ENCODE data around the gene PLS3. TPM values are rescaled to one million over a fixed set of nuclear protein-coding genes. Genes with fewer than 3 reads are reported as not detected.
A peak's percentile ranks its signal among the peaks of the same experiment; 100 is the strongest.
"Not testable (repeated sequence)": the region's sequence is repeated elsewhere in the genome, so short reads cannot be mapped to it uniquely, and the experiment has no call there.

Gene PLS3
- total RNA-seq, 2 experiments from 2014 or later = 0.48 to 0.52 TPM

- CTCF ChIA-PET = no interaction called here
- H3K36me3 Mint-ChIP-seq = no peaks in the 10 kb centered on the region
- H3K9me3 Mint-ChIP-seq = no peaks in the 10 kb centered on the region
- H3K4me3 Mint-ChIP-seq = no peak overlapping the region
- H3K27ac Mint-ChIP-seq = no peak overlapping the region
- no peaks in the 10 kb centered on the region for H3K4me1 Mint-ChIP-seq (ENCODE audit: low read depth)
- H3K27me3 Mint-ChIP-seq = peaks cover 2% of the 10 kb centered on the region
- intact Hi-C loops (cut with micrococcal nuclease) = no loop called here
- POLR2A ChIA-PET = no interaction called here
- DNase-seq = no peak
These were observed 78.4 kb downstream of the PLS3 start for GRCh38 chrX:115639334-115639880.

GRCh38 chrX:115642311-115642710 lies 81.3 kb downstream of the PLS3 start:
- POLR2A ChIA-PET = no interaction called here
- H3K27ac Mint-ChIP-seq = no peak overlapping the region
- no peaks in the 10 kb centered on the region for H3K36me3 Mint-ChIP-seq
- CTCF ChIA-PET = interaction anchor here (0.7 to 2.4 kb wide), 6 partner anchors 8 to 818 kb away, joined by 3 to 27 read pairs (median 4); no protein-coding TSS in a partner anchor
- no peak for DNase-seq
- H3K4me3 Mint-ChIP-seq = no peak overlapping the region
- no peaks in the 10 kb centered on the region for H3K4me1 Mint-ChIP-seq (ENCODE audit: low read depth)
- peaks cover 2% of the 10 kb centered on the region for H3K27me3 Mint-ChIP-seq
- intact Hi-C loops (cut with micrococcal nuclease) = loop anchor here (10.0 kb wide), 1 partner anchor 418 kb away; no protein-coding TSS in a partner anchor
- H3K9me3 Mint-ChIP-seq = no peaks in the 10 kb centered on the region

GRCh38 chrX:115642895-115643530 lies 82.0 kb downstream of the PLS3 start:
- Mint-ChIP-seq H3K4me3 (no peak overlapping the region), H3K27me3 (peaks cover 2% of the 10 kb centered on the region), H3K4me1 (ENCODE audit: low read depth) (no peaks in the 10 kb centered on the region), H3K36me3 (no peaks in the 10 kb centered on the region), H3K27ac (no peak overlapping the region), H3K9me3 (no peaks in the 10 kb centered on the region)
- ChIA-PET CTCF (interaction anchor here (0.7 to 2.4 kb wide), 7 partner anchors 8 to 326 kb away, joined by 3 to 27 read pairs (median 4); no protein-coding TSS in a partner anchor), POLR2A (no interaction called here)
- DNase-seq = peak; percentile 14
- intact Hi-C loops (cut with micrococcal nuclease) = loop anchor here (1.0 to 10.0 kb wide), 2 partner anchors 313 to 418 kb away; no protein-coding TSS in a partner anchor

DNA sequence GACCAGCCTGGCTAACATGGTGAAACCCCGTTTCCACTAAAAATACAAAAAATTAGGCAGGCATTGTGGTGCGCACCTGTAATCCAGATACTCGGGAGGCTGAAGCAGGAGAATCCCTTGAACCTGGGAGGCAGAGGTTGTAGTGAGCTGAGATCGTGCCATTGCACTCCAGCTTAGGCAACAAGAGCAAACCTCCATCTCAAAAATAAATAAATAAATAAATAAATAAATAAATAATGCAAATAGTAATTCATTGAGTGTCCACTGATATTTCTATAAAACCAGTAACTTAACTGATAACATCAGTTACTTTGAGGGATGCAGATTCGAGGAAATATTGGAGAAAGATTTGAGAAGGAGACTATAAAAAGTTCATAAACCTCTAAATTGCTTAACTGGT lies 83.4 kb downstream of the PLS3 start:
- H3K4me3 Mint-ChIP-seq; POLR2A ChIA-PET; H3K36me3 Mint-ChIP-seq; H3K27me3 Mint-ChIP-seq; H3K27ac Mint-ChIP-seq; H3K9me3 Mint-ChIP-seq; DNase-seq; H3K4me1 Mint-ChIP-seq (ENCODE audit: low read depth); CTCF ChIA-PET: not testable (repeated sequence)
- intact Hi-C loops (cut with micrococcal nuclease) = loop anchor here (10.0 kb wide), 1 partner anchor 420 kb away; no protein-coding TSS in a partner anchor

GRCh38 chrX:115649461-115650063 lies 88.6 kb downstream of the PLS3 start:
- no peak for DNase-seq
- H3K9me3 Mint-ChIP-seq = no peaks in the 10 kb centered on the region
- ChIA-PET CTCF (interaction anchor here (2.2 kb wide), 1 partner anchor 41 kb away, joined by 10 read pairs; no protein-coding TSS in a partner anchor), POLR2A (no interaction called here)
- no peaks in the 10 kb centered on the region for H3K27me3 Mint-ChIP-seq
- intact Hi-C loops (cut with micrococcal nuclease) = loop anchor here (2.0 to 10.0 kb wide), 2 partner anchors 41 to 425 kb away; no protein-coding TSS in a partner anchor
- H3K36me3 Mint-ChIP-seq = no peaks in the 10 kb centered on the region
- H3K27ac Mint-ChIP-seq = no peak overlapping the region
- no peak overlapping the region for H3K4me3 Mint-ChIP-seq
- no peaks in the 10 kb centered on the region for H3K4me1 Mint-ChIP-seq (ENCODE audit: low read depth)

GRCh38 chrX:115650449-115650848 lies 89.5 kb downstream of the PLS3 start:
- no peak for DNase-seq
- H3K27me3 Mint-ChIP-seq = no peaks in the 10 kb centered on the region
- intact Hi-C loops (cut with micrococcal nuclease) = loop anchor here (2.0 kb wide), 1 partner anchor 40 kb away; no protein-coding TSS in a partner anchor
- H3K4me1 Mint-ChIP-seq (ENCODE audit: low read depth) = no peaks in the 10 kb centered on the region
- ChIA-PET CTCF (interaction anchor here (2.2 kb wide), 1 partner anchor 41 kb away, joined by 10 read pairs; no protein-coding TSS in a partner anchor), POLR2A (no interaction called here)
- no peak overlapping the region for H3K27ac Mint-ChIP-seq
- H3K4me3 Mint-ChIP-seq = no peak overlapping the region
- no peaks in the 10 kb centered on the region for H3K36me3 Mint-ChIP-seq
- H3K9me3 Mint-ChIP-seq = no peaks in the 10 kb centered on the region

GRCh38 chrX:115650916-115651315 lies 89.9 kb downstream of the PLS3 start:
- CTCF ChIA-PET = interaction anchor here (2.2 kb wide), 1 partner anchor 40 kb away, joined by 10 read pairs; no protein-coding TSS in a partner anchor
- DNase-seq = peak; percentile 26
- intact Hi-C loops (cut with micrococcal nuclease) = loop anchor here (2.0 kb wide), 1 partner anchor 40 kb away; no protein-coding TSS in a partner anchor
- H3K36me3 Mint-ChIP-seq = no peaks in the 10 kb centered on the region
- no peak overlapping the region for H3K4me3 Mint-ChIP-seq
- H3K4me1 Mint-ChIP-seq (ENCODE audit: low read depth) = no peaks in the 10 kb centered on the region
- POLR2A ChIA-PET = no interaction called here
- no peak overlapping the region for H3K27ac Mint-ChIP-seq
- H3K27me3 Mint-ChIP-seq = no peaks in the 10 kb centered on the region
- H3K9me3 Mint-ChIP-seq = no peaks in the 10 kb centered on the region

GRCh38 chrX:115652221-115652620 lies 91.2 kb downstream of the PLS3 start:
- no peak overlapping the region for H3K4me3 Mint-ChIP-seq
- H3K9me3 Mint-ChIP-seq = no peaks in the 10 kb centered on the region
- H3K27ac Mint-ChIP-seq = no peak overlapping the region
- no peak for DNase-seq
- CTCF ChIA-PET = interaction anchor here (1.3 kb wide), 1 partner anchor 41 kb away, joined by 3 read pairs; no protein-coding TSS in a partner anchor
- no peaks in the 10 kb centered on the region for H3K27me3 Mint-ChIP-seq
- no peaks in the 10 kb centered on the region for H3K36me3 Mint-ChIP-seq
- POLR2A ChIA-PET = no interaction called here
- no peaks in the 10 kb centered on the region for H3K4me1 Mint-ChIP-seq (ENCODE audit: low read depth)
- intact Hi-C loops (cut with micrococcal nuclease) = no loop called here

DNA sequence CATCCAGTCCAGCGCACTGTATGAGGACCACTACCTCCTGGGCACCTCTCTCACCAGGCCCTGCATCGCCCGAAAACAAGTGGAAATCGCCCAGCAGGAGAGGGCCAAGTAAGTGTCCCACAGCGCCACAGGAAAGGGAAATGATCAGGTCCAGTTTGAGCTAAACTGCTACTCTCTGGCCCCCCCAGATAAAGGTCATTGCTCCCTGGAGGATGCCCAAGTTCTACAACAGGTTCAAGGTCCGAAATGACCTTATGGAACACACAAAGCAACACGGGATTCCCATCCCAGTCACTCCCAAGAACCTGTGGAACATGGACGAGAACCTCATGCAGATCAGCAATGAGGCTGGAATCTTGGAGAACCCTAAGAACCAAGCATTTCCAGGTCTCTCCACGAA lies 104.1 kb downstream of the PLS3 start:
- Mint-ChIP-seq H3K27me3 (no peaks in the 10 kb centered on the region), H3K9me3 (no peaks in the 10 kb centered on the region), H3K27ac (no peak overlapping the region), H3K4me1 (ENCODE audit: low read depth) (no peaks in the 10 kb centered on the region), H3K4me3 (no peak overlapping the region), H3K36me3 (no peaks in the 10 kb centered on the region)
- DNase-seq = no peak
- POLR2A ChIA-PET = no interaction called here
- CTCF ChIA-PET = no interaction called here
- intact Hi-C loops (cut with micrococcal nuclease) = no loop called here

- no peaks in the 10 kb centered on the region for H3K36me3 Mint-ChIP-seq
- no peak overlapping the region for H3K27ac Mint-ChIP-seq
These were observed 118.5 kb downstream of the PLS3 start for GRCh38 chrX:115679460-115679859.

DNA sequence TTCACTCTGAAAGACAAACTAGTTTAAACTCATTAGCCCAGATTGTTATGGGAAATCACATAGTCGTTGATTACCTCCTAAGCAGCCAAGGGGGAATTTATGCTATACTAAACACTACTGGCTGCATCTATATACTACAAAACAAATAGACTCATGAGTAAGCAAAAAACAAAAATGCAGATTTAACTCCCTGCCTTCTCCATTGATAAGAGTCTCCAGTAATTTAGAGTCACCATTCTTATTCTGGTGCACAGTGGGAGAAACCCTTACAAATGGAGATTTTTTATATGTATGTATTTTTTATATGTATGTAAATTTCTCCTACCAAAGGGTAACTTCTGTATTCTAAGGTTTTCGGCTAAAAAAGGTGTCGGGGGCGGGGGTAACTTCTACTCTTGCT lies 126.6 kb downstream of the PLS3 start:
- no peak overlapping the region for H3K27ac Mint-ChIP-seq
- no peaks in the 10 kb centered on the region for H3K9me3 Mint-ChIP-seq
- no peak for DNase-seq
- ChIA-PET POLR2A (no interaction called here), CTCF (no interaction called here)
- H3K36me3 Mint-ChIP-seq = no peaks in the 10 kb centered on the region
- no peaks in the 10 kb centered on the region for H3K4me1 Mint-ChIP-seq (ENCODE audit: low read depth)
- intact Hi-C loops (cut with micrococcal nuclease) = no loop called here
- no peak overlapping the region for H3K4me3 Mint-ChIP-seq
- H3K27me3 Mint-ChIP-seq = no peaks in the 10 kb centered on the region

More at GRCh38 chrX:115679460-115679859, 118.5 kb downstream of the PLS3 start:
- intact Hi-C loops (cut with micrococcal nuclease) = no loop called here
- POLR2A ChIA-PET = no interaction called here
- H3K9me3 Mint-ChIP-seq = no peaks in the 10 kb centered on the region
- CTCF ChIA-PET = no interaction called here
- no peaks in the 10 kb centered on the region for H3K27me3 Mint-ChIP-seq
- H3K4me3 Mint-ChIP-seq = no peak overlapping the region
- no peaks in the 10 kb centered on the region for H3K4me1 Mint-ChIP-seq (ENCODE audit: low read depth)
- no peak for DNase-seq

- no peak for DNase-seq
- Mint-ChIP-seq H3K27ac (no peak overlapping the region), H3K9me3 (no peaks in the 10 kb centered on the region), H3K27me3 (no peaks in the 10 kb centered on the region), H3K36me3 (no peaks in the 10 kb centered on the region), H3K4me1 (ENCODE audit: low read depth) (no peaks in the 10 kb centered on the region), H3K4me3 (no peak overlapping the region)
- intact Hi-C loops (cut with micrococcal nuclease) = loop anchor here (2.0 kb wide), 1 partner anchor 39 kb away; no protein-coding TSS in a partner anchor
- ChIA-PET CTCF (interaction anchor here (1.4 kb wide), 1 partner anchor 31 kb away, joined by 4 read pairs; no protein-coding TSS in a partner anchor), POLR2A (no interaction called here)
These were observed 129.0 kb downstream of the PLS3 start for GRCh38 chrX:115689931-115690330.
